HCT116 (cell line): ENCODE results near the gene CYP46A1. TPM values are rescaled to one million over a fixed set of nuclear protein-coding genes. Genes with fewer than 3 reads are reported as not detected.

Experiments used
- ATAC-seq: fragments of 200-7000 bp; cut with Tn5 transposase; 2 replicates; pipeline ENCODE4 v1.9.1; 2020; ENCODE audit warnings: mild to moderate bottlenecking, moderate library complexity
- BruUV-seq: library from RNA; stranded (reverse); fragments of 400-500 nt; replicated peaks from 2 replicates; lab custom pipeline; 2021; lab: Mats Ljungman, UMichigan
- CTCF ChIA-PET: fragments of 300-600 bp; sonication (Branson Sonifier 250); formaldehyde crosslinking; loops from one replicate; lab custom pipeline; 2021; ENCODE audit warnings: antibody characterized with exemption; lab: Charles Lee
- POLR2A ChIA-PET: fragments of 300-600, 350-600 bp; sonication (Branson Sonifier 250); formaldehyde crosslinking; loops from one replicate; lab custom pipeline; 2021; ENCODE audit warnings: antibody characterized with exemption; lab: Charles Lee
- RAD21 ChIA-PET, 2 experiments: fragments of 300-600 bp; sonication (Branson Sonifier 250); formaldehyde crosslinking; loops; one replicate each; lab custom pipeline; 2023; ENCODE audit warnings: low total read pairs in 2 of 2; ENCODE audit not compliant: uncharacterized antibody in 2 of 2, unreplicated experiment in 2 of 2, low non-redundant PET in 1 of 2; lab: Charles Lee
- DNase-seq: peaks from one replicate; pipeline ENCODE4 v3.0.0-alpha.2; 2010; ENCODE audit warnings: low read depth, low spot score
- H2AFZ ChIP-seq: fragments of 200-600 bp; shearing (Covaris generic), sonication (generic); 2 replicates; pipeline ENCODE4 v1.6.1; 2017; ENCODE audit warnings: low read depth, mixed run types, mixed read lengths, antibody characterized with exemption, low read length; ENCODE audit not compliant: poor library complexity, severe bottlenecking
- H3K27ac ChIP-seq: 2 replicates; pipeline ENCODE4 v1.5.1; 2012; ENCODE audit warnings: low read depth, low read length
- H3K27me3 ChIP-seq: fragments of 200-600 bp; sonication (generic); 2 replicates; pipeline ENCODE4 v1.6.1; 2016; ENCODE audit warnings: mixed run types, low read length, mixed read lengths; ENCODE audit not compliant: insufficient read depth
- H3K36me3 ChIP-seq, 2 experiments: fragments of 200-500 bp in 1 of 2; fragments of 200-600 bp in 1 of 2; sonication (Bioruptor generic) in 1 of 2; sonication (generic) in 1 of 2; 2 replicates each; pipeline versions ENCODE4 v1.5.1 to v1.6.1; 2014 to 2016; ENCODE audit warnings: low read length in 2 of 2, inconsistent platforms in 1 of 2, mixed read lengths in 1 of 2, mixed run types in 1 of 2; ENCODE audit not compliant: insufficient read depth in 2 of 2, control insufficient read depth in 1 of 2
- H3K4me1 ChIP-seq, 2 experiments: fragments of 200-600 bp in 1 of 2; sonication (generic) in 1 of 2; 2 replicates each; pipeline versions ENCODE4 v1.5.1 to v1.6.1; 2012 to 2017; ENCODE audit warnings: low read length in 2 of 2, inconsistent platforms in 1 of 2, mild to moderate bottlenecking in 1 of 2, mixed read lengths in 1 of 2, mixed run types in 1 of 2, moderate library complexity in 1 of 2; ENCODE audit not compliant: insufficient read depth in 2 of 2, control insufficient read depth in 1 of 2
- H3K4me2 ChIP-seq: fragments of 200-600 bp; sonication (generic); 2 replicates; pipeline ENCODE4 v1.6.1; 2017; ENCODE audit warnings: mixed run types, low read length, mixed read lengths
- H3K4me3 ChIP-seq, 2 experiments: fragments of 200-600 bp in 1 of 2; sonication (generic) in 1 of 2; replicated peaks in 1 of 2; 2 replicates each; pipeline ENCODE4 v1.5.1; 2011 to 2016; ENCODE audit warnings: low read length in 2 of 2, control low read depth in 1 of 2, low read depth in 1 of 2, mild to moderate bottlenecking in 1 of 2, mixed read lengths in 1 of 2, mixed run types in 1 of 2
- H3K79me2 ChIP-seq: fragments of 200-600 bp; sonication (generic); 2 replicates; pipeline ENCODE4 v1.6.1; 2017; ENCODE audit warnings: mild to moderate bottlenecking, mixed run types, low read length, moderate library complexity, mixed read lengths; ENCODE audit not compliant: insufficient read depth
- H3K9ac ChIP-seq: fragments of 200-600 bp; sonication (generic); 2 replicates; pipeline ENCODE4 v1.6.1; 2016; ENCODE audit warnings: low read length, mixed read lengths
- H3K9me2 ChIP-seq: fragments of 200-600 bp; sonication (generic), shearing (Covaris generic); 2 replicates; pipeline ENCODE4 v1.6.1; 2017; ENCODE audit warnings: mixed run types, mild to moderate bottlenecking, moderate library complexity; ENCODE audit not compliant: insufficient read depth
- H3K9me3 ChIP-seq, 2 experiments: fragments of 200-500 bp in 1 of 2; fragments of 200-600 bp in 1 of 2; sonication (Bioruptor generic) in 1 of 2; sonication (generic) in 1 of 2; 2 replicates each; pipeline ENCODE4 v1.6.1; 2014 to 2017; ENCODE audit warnings: low read length in 2 of 2, mixed read lengths in 2 of 2, inconsistent platforms in 1 of 2, low read depth in 1 of 2, mild to moderate bottlenecking in 1 of 2, mixed run types in 1 of 2, moderate library complexity in 1 of 2; ENCODE audit not compliant: control insufficient read depth in 1 of 2, insufficient read depth in 1 of 2
- H4K20me1 ChIP-seq: fragments of 200-600 bp; sonication (generic), shearing (Covaris generic); 2 replicates; pipeline ENCODE4 v1.6.1; 2017; ENCODE audit warnings: mixed run types, mild to moderate bottlenecking, moderate library complexity; ENCODE audit not compliant: insufficient read depth
- CEBPB ChIP-seq: IDR thresholded peaks from 2 replicates; pipeline ENCODE4 v1.6.1; 2012; ENCODE audit warnings: low read depth
- EZH2phosphoT487 ChIP-seq: fragments of 200-600 bp; IDR thresholded peaks from 2 replicates; pipeline ENCODE4 v1.6.1; 2018; ENCODE audit warnings: antibody characterized with exemption, borderline replicate concordance
- FOSL1 ChIP-seq: IDR thresholded peaks from 2 replicates; pipeline ENCODE4 v1.6.1; 2012; ENCODE audit warnings: low read depth
- POLR2AphosphoS5 ChIP-seq: IDR thresholded peaks from 2 replicates; pipeline ENCODE4 v1.6.1; 2011; ENCODE audit warnings: mild to moderate bottlenecking, low read depth, low read length, moderate library complexity
- RAD21 ChIP-seq: IDR thresholded peaks from 2 replicates; pipeline ENCODE4 v1.6.1; 2012; ENCODE audit warnings: low read depth, mild to moderate bottlenecking
- SP1 ChIP-seq: IDR thresholded peaks from 2 replicates; pipeline ENCODE4 v1.6.1; 2012; ENCODE audit warnings: low read depth
- ZFX ChIP-seq: fragments of 450-650 bp; IDR thresholded peaks from 2 replicates; pipeline ENCODE4 v1.6.1; 2017
- intact Hi-C: fragments of 100-400 bp; cut with micrococcal nuclease; formaldehyde crosslinking; loops from 2 replicates; pipeline ENCODE4 v1.10.0; 2022
- total RNA-seq: library from RNA; stranded (reverse); gene quantifications from one replicate; pipeline ENCODE4 v1.2.1, GENCODE V29; 2021; ENCODE audit not compliant: unreplicated experiment
- TF ChIP-seq, protein P1 (sequence below): IDR thresholded peaks from 2 replicates; pipeline ENCODE4 v1.6.1; 2012; ENCODE audit warnings: low read depth

The CYP46A1 gene
- total RNA-seq, 1 experiment from 2014 or later: 0.76 TPM

DNA sequence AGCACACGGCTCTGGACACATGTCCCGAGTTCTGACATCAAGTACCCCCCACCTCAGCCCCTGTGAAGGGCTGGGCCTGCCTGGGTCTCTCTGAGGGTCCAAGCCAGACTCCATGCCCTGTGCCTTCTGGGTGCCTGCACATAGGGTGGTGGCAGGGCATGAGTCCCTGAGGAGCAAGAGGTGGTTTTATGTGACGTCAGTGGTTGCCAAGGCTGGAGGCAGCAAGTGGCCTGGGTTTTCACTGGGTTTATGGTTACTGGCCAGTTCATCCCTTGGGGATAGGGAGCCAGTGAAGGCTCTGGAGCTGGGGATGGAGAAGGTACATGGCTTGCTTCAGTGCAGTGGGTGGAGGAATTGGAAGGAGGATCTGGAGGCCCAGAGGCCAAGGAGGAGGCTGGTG lies 58.0 kb downstream of the CYP46A1 start:
- H3K9me3 ChIP-seq: no peaks in the 10 kb centered on the region
- H3K4me3 ChIP-seq: no peak overlapping the region
- no TSS peak for BruUV-seq
- ChIA-PET RAD21 (no interaction called here), CTCF (no interaction called here), POLR2A (no interaction called here)
- ATAC-seq: no peak
- TF ChIP-seq, protein P1, sequence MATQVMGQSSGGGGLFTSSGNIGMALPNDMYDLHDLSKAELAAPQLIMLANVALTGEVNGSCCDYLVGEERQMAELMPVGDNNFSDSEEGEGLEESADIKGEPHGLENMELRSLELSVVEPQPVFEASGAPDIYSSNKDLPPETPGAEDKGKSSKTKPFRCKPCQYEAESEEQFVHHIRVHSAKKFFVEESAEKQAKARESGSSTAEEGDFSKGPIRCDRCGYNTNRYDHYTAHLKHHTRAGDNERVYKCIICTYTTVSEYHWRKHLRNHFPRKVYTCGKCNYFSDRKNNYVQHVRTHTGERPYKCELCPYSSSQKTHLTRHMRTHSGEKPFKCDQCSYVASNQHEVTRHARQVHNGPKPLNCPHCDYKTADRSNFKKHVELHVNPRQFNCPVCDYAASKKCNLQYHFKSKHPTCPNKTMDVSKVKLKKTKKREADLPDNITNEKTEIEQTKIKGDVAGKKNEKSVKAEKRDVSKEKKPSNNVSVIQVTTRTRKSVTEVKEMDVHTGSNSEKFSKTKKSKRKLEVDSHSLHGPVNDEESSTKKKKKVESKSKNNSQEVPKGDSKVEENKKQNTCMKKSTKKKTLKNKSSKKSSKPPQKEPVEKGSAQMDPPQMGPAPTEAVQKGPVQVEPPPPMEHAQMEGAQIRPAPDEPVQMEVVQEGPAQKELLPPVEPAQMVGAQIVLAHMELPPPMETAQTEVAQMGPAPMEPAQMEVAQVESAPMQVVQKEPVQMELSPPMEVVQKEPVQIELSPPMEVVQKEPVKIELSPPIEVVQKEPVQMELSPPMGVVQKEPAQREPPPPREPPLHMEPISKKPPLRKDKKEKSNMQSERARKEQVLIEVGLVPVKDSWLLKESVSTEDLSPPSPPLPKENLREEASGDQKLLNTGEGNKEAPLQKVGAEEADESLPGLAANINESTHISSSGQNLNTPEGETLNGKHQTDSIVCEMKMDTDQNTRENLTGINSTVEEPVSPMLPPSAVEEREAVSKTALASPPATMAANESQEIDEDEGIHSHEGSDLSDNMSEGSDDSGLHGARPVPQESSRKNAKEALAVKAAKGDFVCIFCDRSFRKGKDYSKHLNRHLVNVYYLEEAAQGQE: no peak
- TF ChIP-seq RAD21 (no peak), SP1 (no peak), ZFX (no peak), EZH2phosphoT487 (no peak), POLR2AphosphoS5 (no peak), FOSL1 (no peak), CEBPB (no peak)
- H3K27ac ChIP-seq: no peak overlapping the region
- no peak for DNase-seq
- intact Hi-C loops: no loop called here
- H4K20me1 ChIP-seq: no peaks in the 10 kb centered on the region
- H3K36me3 ChIP-seq: no peaks in the 10 kb centered on the region
- peaks cover 3 to 14% of the 10 kb centered on the region in 2 experiments; a peak in 3 of 4 replicates for H3K4me1 ChIP-seq
- H3K4me2 ChIP-seq: no peak overlapping the region
- no peaks in the 10 kb centered on the region for H3K27me3 ChIP-seq
- no peaks in the 10 kb centered on the region for H3K79me2 ChIP-seq
- H2AFZ ChIP-seq: no peak overlapping the region
- no peak overlapping the region for H3K9ac ChIP-seq
- H3K9me2 ChIP-seq: no peaks in the 10 kb centered on the region
